ENCODE measurements around the gene MAU2.

GRCh38 chr19:19366434-19367396, 46.1 kb downstream of the MAU2 start:
- TF ChIP-seq, protein P1, sequence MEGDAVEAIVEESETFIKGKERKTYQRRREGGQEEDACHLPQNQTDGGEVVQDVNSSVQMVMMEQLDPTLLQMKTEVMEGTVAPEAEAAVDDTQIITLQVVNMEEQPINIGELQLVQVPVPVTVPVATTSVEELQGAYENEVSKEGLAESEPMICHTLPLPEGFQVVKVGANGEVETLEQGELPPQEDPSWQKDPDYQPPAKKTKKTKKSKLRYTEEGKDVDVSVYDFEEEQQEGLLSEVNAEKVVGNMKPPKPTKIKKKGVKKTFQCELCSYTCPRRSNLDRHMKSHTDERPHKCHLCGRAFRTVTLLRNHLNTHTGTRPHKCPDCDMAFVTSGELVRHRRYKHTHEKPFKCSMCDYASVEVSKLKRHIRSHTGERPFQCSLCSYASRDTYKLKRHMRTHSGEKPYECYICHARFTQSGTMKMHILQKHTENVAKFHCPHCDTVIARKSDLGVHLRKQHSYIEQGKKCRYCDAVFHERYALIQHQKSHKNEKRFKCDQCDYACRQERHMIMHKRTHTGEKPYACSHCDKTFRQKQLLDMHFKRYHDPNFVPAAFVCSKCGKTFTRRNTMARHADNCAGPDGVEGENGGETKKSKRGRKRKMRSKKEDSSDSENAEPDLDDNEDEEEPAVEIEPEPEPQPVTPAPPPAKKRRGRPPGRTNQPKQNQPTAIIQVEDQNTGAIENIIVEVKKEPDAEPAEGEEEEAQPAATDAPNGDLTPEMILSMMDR (IDR thresholded peaks at IDR 0.05; ENCODE audit: low read depth, low read length, missing input control) = peak; percentile 92
- TF ChIP-seq, protein P2, sequence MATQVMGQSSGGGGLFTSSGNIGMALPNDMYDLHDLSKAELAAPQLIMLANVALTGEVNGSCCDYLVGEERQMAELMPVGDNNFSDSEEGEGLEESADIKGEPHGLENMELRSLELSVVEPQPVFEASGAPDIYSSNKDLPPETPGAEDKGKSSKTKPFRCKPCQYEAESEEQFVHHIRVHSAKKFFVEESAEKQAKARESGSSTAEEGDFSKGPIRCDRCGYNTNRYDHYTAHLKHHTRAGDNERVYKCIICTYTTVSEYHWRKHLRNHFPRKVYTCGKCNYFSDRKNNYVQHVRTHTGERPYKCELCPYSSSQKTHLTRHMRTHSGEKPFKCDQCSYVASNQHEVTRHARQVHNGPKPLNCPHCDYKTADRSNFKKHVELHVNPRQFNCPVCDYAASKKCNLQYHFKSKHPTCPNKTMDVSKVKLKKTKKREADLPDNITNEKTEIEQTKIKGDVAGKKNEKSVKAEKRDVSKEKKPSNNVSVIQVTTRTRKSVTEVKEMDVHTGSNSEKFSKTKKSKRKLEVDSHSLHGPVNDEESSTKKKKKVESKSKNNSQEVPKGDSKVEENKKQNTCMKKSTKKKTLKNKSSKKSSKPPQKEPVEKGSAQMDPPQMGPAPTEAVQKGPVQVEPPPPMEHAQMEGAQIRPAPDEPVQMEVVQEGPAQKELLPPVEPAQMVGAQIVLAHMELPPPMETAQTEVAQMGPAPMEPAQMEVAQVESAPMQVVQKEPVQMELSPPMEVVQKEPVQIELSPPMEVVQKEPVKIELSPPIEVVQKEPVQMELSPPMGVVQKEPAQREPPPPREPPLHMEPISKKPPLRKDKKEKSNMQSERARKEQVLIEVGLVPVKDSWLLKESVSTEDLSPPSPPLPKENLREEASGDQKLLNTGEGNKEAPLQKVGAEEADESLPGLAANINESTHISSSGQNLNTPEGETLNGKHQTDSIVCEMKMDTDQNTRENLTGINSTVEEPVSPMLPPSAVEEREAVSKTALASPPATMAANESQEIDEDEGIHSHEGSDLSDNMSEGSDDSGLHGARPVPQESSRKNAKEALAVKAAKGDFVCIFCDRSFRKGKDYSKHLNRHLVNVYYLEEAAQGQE (IDR thresholded peaks at IDR 0.05) = no peak
- TF ChIP-seq EGR1 (IDR thresholded peaks at IDR 0.05; ENCODE audit: low read depth in 2 of 2) = no peak
- peak; percentile 68 for TF ChIP-seq SP1 (IDR thresholded peaks at IDR 0.05)
- TF ChIP-seq HNF4G (IDR thresholded peaks at IDR 0.05) = no peak
- TF ChIP-seq RXRA (IDR thresholded peaks at IDR 0.05) = peak; percentile 63 to 94
- peak; percentile 94 to 99 for TF ChIP-seq RAD21 (IDR thresholded peaks at IDR 0.05)
